Epithelial cell of esophagus (primary cell): ENCODE results near the gene CFAP141.

Experiments
- DNase-seq: peaks from one replicate; pipeline ENCODE4 v3.0.0; 2010; ENCODE audit warnings: low read depth
- H3K4me3 ChIP-seq: 2 replicates; pipeline ENCODE4 v1.5.1; 2011; ENCODE audit warnings: mild to moderate bottlenecking, low read length, control low read depth
- TF ChIP-seq, protein P1 (sequence below): IDR thresholded peaks from 2 replicates; pipeline ENCODE4 v1.5.1; 2011; ENCODE audit warnings: low read depth, mild to moderate bottlenecking, low read length, control low read depth, inconsistent platforms; ENCODE audit not compliant: insufficient read depth; ENCODE audit errors: missing control alignments

Gene CFAP141

GRCh38 chr1:154206196-154206595 is at the start of gene CFAP141:
Gene CFAP141 (minus strand): TSS chr1:154206333. CDS start chr1:154206307, 26 bp downstream.
- TF ChIP-seq, protein P1, sequence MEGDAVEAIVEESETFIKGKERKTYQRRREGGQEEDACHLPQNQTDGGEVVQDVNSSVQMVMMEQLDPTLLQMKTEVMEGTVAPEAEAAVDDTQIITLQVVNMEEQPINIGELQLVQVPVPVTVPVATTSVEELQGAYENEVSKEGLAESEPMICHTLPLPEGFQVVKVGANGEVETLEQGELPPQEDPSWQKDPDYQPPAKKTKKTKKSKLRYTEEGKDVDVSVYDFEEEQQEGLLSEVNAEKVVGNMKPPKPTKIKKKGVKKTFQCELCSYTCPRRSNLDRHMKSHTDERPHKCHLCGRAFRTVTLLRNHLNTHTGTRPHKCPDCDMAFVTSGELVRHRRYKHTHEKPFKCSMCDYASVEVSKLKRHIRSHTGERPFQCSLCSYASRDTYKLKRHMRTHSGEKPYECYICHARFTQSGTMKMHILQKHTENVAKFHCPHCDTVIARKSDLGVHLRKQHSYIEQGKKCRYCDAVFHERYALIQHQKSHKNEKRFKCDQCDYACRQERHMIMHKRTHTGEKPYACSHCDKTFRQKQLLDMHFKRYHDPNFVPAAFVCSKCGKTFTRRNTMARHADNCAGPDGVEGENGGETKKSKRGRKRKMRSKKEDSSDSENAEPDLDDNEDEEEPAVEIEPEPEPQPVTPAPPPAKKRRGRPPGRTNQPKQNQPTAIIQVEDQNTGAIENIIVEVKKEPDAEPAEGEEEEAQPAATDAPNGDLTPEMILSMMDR: no peak
- DNase-seq: peak; percentile 32
- H3K4me3 ChIP-seq: no peak within 1 kb of the TSS

- H3K4me3 ChIP-seq: no peak overlapping the region
- no peak for DNase-seq
- TF ChIP-seq, protein P1: no peak
Observed at GRCh38 chr1:154253671-154254070, 47.5 kb upstream of the CFAP141 start.

DNA sequence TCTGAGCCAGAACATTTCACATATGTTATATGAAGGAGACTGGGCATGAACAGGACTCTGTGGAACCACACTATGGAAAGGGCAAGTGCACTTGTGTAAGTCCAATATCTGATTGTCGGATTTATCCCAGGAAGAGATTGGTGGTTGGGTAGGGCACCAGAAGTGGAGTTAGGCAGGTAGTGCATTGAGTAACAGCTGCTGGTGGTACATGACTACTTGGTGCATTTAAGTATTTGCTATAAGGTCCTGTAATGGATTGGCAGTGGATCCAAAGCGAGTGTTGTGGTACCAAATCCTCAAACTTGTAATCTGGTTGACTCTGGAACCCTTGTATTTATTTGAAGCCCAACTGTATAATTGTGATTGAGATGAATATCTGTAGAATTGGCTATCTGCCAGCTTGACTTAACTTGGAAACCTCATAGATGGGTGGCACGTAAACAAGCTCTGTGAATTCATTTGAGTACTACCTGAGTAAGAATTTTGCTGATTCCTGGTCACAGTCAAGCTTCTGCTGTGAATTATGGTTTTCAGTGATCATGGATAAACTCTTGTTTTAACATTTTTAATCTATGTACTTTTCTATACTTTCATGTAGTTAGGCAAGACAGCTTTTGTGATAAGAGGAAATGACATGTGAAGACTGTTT is 35.7 kb upstream of the CFAP141 start:
- H3K4me3 ChIP-seq: no peak overlapping the region
- TF ChIP-seq, protein P1: no peak
- DNase-seq: no peak

DNA sequence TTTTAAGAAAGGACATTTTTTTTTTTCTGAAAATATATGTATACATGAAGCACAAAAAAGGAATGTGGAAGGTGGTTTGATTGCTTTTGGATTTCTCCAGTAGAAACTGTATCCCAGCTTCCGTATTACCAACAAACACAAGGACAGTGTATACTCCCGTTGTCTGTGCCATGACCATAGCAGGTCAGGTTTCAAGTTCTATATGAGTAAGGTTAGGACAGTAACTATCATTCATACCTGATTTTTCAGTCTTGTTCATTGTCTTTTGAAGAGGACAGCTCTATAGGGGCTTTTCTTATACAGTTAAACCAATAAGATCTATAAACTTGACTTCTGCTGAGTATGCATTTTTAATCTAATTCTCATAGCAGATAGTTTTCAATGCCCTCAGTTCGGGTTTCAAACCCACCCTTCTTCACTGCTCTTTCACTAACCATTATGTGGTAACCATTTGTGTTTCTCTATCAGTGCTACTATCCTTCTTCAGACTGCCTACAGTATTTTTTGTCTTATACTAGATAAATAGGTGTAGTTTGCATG is 34.2 kb upstream of the CFAP141 start:
- TF ChIP-seq, protein P1: no peak
- H3K4me3 ChIP-seq: no peak overlapping the region
- no peak for DNase-seq

GRCh38 chr1:154239491-154239890 is 33.4 kb upstream of the CFAP141 start:
- H3K4me3 ChIP-seq: no peak overlapping the region
- peak; percentile 21 for DNase-seq
- TF ChIP-seq, protein P1: no peak

DNA sequence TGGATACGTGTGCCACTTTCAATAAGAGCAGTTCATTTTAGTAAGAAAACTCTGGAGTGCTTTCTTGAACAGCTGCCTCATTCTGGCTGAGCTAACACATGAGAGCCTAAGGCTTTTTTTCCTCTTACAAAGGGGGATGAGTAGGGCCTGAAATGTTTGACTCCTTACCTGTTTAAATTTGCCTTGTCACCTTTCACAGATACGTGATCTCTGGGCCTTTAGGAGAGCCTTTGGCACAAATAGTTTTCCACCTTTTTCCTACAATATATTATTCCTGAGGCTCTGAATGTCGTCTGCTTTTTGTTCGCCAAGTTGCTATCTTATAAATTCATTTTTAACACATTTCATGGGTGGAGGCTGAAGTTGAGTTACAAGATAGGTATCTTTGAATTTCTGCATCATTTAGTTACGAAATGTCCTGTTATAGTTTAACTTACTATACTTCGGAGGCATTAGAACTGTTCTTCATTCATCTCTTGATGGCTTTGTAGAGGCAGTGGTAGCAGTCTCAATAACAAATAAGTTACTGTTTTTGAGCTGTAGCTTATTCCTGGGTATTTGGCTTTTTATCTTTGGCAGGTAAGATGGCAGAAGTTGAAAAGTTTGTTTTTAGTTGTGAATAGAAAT is 31.9 kb upstream of the CFAP141 start:
- TF ChIP-seq, protein P1: no peak
- no peak overlapping the region for H3K4me3 ChIP-seq
- DNase-seq: no peak
